Ecto neural progenitor cell (in vitro differentiated cells): ENCODE results near the gene LIG1.
A peak's percentile ranks its signal among the peaks of the same experiment; 100 is the strongest.
"Not testable (repeated sequence)": the region's sequence is repeated elsewhere in the genome, so short reads cannot be mapped to it uniquely, and the experiment has no call there.

ENCODE experiments used
- DNase-seq: peaks from one replicate; pipeline ENCODE4 v3.0.0-alpha.2; 2018; ENCODE audit warnings: low spot score

LIG1 gene

GRCh38 chr19:48121066-48121465 lies 49.1 kb downstream of the LIG1 start:
- DNase-seq = no peak

GRCh38 chr19:48120505-48120904 lies 49.6 kb downstream of the LIG1 start:
- no peak for DNase-seq

- no peak for DNase-seq
Observed at GRCh38 chr19:48118131-48118517, 52.0 kb downstream of the LIG1 start.

DNA sequence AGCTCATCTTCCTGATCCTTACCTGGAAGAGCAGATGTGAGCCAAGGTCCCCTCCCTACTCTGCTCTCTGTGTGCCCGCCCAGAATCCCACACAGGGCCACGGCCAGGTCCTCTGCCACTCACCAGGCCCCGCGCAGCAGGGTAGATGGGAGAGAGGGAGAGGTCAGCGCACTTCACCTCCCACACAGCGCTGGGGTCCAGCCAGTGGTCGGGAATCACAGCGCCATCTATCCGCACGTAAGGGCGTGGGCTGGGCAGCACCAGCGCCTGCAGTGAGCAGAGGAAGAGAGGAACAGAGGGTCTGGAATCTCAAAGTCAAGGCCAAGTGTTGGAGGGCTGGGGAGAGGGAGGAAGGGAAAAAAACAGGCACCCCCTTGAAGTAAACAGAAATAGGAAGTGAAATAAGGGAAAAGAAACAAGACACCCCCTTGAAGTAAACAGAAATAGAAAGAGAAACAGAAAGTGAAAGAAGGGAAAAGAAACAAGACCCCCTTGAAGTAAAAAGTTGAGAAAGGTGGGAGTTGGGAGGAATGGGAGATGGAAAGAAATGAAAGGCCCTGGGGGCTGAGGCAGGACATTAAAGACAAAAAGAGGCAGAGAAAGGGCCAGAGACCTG lies 52.5 kb downstream of the LIG1 start:
- DNase-seq = no peak

- DNase-seq = no peak
Observed at GRCh38 chr19:48113190-48113917, 56.8 kb downstream of the LIG1 start.

- DNase-seq = no peak
Observed at GRCh38 chr19:48111280-48111679, 58.9 kb downstream of the LIG1 start.

DNA sequence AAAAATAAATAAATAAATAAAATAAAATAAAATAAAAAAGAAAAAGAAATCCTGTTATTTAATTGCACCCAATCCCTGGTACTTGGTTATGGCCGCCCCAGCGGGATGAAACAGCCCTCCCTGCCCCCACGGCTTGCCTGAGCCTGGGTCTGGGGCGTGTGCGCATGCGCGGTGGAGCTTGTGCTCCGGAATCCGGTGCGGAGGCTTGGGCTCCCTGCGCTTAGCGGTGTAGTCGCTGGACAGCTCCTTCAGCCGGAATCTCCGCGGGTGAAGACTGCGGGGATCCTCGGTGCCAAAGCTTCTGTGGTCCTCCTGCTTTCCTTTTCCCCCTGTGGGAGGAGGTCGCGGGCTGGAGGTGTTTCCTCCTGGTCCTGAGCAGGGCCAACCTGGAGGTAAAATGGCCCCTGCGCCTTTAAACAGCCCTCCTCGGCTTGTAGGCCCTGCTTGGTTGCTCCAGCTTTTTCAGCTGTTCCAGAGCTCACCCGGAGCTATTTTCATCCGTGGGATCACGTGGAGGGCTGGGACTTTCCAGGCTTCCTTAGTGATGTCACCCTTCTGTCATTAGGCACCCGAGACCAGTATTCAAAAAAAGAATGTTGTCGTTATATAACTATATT lies 59.7 kb downstream of the LIG1 start, which contains the start of gene PLA2G4C:
PLA2G4C (minus strand) TSS at position 468 of the 617 bp plus-strand sequence. CDS start 4,288 bp downstream, outside the sequence.
- DNase-seq = peak; percentile 92

DNA sequence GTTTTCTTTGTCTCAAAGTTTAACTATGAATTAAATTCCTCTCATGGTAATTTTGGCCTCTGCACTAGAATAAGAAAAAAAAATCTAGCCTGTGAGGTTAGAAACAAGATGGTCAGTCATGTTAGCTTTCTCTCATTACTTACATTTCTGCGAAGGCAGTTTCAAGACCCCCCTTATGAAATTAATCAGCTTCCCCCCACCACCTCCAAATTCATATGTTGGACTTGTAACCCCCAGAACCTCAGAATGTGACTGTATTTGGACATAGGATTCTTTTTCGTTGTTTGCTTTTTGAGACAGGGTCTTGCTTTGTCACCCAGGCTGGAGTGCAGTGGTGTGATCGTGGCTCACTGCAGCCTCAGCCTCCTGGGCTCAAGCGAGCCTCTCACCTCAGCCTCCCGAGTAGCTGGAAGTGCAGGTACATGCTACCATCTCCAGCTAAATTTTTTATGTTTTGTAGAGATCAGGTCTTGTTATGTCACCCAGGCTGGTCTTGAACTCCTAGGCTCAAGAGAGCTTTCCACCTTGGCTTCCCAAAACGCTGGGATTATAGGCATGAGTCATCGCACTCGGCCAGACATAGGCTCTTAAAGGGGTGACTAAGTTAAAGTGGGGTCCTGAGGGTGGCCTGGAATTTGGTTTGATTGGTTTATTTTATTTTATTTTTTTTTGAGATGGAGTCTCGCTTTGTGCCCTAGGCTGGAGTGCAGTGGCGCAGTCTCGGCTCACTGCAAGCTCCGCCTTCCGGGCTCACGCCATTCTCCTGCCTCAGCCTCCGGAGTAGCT lies 61.0 kb downstream of the LIG1 start:
- no peak for DNase-seq

DNA sequence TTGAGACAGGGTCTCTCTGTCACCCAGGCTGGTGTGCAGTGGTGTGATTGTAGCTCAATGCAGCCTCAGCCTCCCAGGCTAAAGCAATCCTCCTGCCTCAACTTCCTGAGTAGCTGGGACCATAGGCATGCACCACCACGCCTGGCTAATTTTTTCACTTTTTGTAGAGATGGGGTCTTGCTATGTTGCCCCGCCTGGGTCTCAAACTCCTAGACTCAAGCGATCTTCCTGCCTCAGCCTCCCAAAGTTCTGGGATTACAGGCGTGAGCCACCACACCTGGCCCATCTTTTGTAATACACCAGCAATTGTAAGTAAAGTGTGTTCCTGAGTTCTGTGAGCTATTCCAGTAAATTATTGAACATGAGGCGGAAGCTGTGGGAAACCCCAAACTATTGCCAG lies 66.2 kb downstream of the LIG1 start:
- no peak for DNase-seq

DNA sequence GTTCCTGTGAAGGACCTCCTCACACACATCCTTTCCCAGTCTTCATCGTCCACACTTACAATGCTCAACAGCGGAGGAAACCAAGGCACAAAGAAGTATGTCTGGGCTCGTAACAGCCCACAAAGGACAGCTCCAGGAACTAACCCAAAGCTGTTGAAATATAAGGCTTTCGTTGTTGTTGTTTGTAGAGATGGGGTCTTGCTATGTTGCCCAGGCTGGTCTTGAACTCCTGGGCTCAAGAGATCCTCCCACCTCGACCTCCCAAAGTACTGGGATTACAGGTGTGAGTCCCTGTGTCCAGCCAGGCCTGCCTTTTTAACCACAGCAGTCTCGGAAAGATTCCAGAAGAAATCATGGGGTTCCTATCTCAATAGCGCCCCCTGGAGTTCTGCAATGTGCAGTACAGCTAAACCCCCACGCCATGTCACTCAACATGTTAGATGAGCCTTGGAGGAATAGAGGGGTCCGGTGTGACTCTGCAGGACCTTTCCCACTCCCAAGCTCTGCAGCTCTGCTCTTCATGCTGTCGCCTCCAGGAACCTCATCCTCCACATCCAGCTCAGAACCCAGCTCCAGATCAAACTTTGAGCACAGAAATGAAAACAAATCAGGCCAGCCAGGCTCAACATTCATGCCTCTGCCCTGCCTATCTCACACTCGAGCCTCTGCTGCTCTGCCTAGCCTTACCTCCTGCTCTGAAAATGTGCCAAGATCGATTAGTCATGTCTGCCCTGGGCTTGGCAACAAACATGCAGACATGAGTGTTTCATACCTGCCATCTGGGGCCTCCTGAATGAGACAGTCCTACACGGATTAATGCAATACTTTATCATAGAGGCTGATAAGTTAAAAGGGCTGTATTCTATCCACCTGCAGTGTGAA lies 67.0 kb downstream of the LIG1 start:
- peak; percentile 67 for DNase-seq

DNA sequence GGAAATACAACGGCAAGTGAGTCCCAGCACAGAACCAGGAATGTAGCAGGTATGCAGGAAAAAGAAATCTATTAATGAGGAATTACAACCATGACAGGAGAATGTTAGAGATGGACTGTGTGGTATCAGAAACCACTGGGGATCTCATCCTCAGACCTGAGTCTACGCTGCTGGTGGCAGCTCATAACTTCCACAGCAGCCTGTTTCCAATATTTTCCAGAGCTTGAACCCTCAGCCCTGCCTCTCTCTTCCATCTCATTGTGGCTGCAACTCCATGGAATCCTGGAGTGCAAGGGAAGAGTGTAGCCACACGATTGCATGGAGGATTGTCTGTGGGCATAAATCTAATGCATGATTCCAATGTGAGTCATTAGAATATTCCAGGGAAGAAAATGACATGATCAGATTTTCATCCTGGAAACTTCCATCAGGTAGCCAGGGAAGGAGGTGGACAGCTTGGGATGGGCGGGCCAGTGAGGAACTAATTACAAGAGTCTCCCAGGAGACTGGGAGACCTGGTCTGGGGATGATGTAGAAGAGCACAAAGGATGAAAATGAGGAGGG lies 74.5 kb downstream of the LIG1 start:
- DNase-seq = no peak

DNA sequence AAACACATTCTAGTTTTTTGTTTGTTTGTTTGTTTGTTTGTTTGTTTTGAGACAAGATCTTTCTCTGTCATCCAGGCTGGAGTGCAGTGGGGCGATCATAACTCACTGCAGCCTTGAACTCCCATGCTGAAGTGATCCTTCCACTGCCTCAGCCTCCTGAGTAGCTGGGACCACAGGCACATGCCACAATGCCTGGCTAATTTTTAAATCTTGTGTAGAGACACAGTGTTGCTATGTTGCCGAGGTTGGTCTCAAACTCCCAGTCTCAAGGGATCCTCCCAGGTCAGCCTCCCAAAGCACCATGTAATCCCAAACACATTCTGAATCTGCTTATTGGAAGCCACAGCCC lies 75.3 kb downstream of the LIG1 start:
- no peak for DNase-seq

GRCh38 chr19:48094129-48094854 lies 75.9 kb downstream of the LIG1 start:
- DNase-seq = no peak

- not testable (repeated sequence) for DNase-seq
Observed at GRCh38 chr19:48091111-48091718, 78.9 kb downstream of the LIG1 start.

DNA sequence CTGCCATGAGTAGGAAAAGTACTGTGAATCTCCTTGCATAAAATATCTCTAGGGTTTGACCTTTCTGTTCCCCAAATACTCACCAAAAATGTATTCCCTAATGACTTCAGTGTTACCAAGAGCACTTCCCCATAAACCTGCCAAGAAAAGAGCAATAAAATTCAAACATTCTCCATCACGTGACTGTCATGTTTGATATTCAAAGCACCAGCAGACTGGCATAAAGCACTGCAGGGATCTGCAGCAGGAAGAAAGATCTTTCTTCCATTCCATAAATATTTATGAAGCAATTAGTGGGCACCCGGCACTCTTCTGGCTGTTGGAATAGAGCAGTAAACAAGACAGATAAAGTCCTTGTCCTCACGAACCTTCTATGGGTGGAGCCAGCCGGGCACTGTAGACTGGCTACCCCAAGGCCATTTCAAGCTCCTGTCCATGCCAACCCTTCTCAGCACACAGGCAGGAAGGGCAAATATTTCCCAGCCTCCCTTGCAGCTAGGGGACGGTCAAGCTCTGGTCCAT lies 79.8 kb downstream of the LIG1 start:
- no peak for DNase-seq

GRCh38 chr19:48088991-48089390 lies 81.2 kb downstream of the LIG1 start:
- DNase-seq = not testable (repeated sequence)

GRCh38 chr19:48085904-48086864 lies 84.0 kb downstream of the LIG1 start:
- no peak for DNase-seq

GRCh38 chr19:48085076-48085475 lies 85.1 kb downstream of the LIG1 start:
- DNase-seq = no peak

DNA sequence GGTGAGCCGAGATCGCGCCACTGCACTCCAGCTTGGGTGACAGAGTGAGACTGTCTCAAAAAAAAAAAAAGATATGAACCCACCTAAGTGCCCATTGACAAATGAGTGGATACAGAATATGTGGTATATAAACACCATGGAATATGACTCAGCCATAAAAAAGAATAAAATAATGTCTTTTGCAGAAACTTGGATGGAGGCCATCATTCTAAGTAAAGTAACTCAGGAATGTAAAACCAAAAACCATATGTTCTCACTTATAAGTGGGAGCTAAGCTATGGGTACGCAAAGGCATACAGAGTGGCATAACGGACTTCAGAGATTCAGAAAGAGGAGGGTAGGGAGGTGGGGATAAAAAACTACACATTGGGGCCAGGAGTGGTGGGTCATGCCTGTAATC lies 89.0 kb downstream of the LIG1 start:
- no peak for DNase-seq
